Measurements from ENCODE around the gene ARVCF.
"Not testable (repeated sequence)": the region's sequence is repeated elsewhere in the genome, so short reads cannot be mapped to it uniquely, and the experiment has no call there.

The ARVCF gene

GRCh38 chr22:19933341-19934241, 83.0 kb downstream of the ARVCF start:
- Histone ChIP-seq H3K9ac (ENCODE audit: low read depth in 1 of 2, low read length in 2 of 2) (no peak overlapping the region), H3K27ac (ENCODE audit: low read depth in 2 of 2, low read length in 2 of 2) (no peak overlapping the region)

GRCh38 chr22:19932367-19933206, 84.0 kb downstream of the ARVCF start:
- Histone ChIP-seq H3K4me3 (ENCODE audit: low read length in 2 of 2) (no peak overlapping the region), H3K27ac (ENCODE audit: low read depth in 2 of 2, low read length in 2 of 2) (no peak overlapping the region), H3K36me3 (ENCODE audit: control insufficient read depth in 2 of 2, insufficient read depth in 2 of 2, low read length in 2 of 2) (no peaks in the 10 kb centered on the region), H3K4me1 (ENCODE audit: control insufficient read depth in 2 of 2, insufficient read depth in 2 of 2, low read length in 2 of 2) (no peaks in the 10 kb centered on the region), H3K27me3 (ENCODE audit: control insufficient read depth in 2 of 2, insufficient read depth in 2 of 2, low read length in 2 of 2) (no peaks in the 10 kb centered on the region), H3K9me3 (ENCODE audit: control insufficient read depth in 2 of 2, low read length in 2 of 2) (no peaks in the 10 kb centered on the region), H3K9ac (ENCODE audit: low read depth in 1 of 2, low read length in 2 of 2) (no peak overlapping the region)

More at GRCh38 chr22:19933341-19934241, 83.0 kb downstream of the ARVCF start:
- no peaks in the 10 kb centered on the region for H3K27me3 ChIP-seq (ENCODE audit: control insufficient read depth in 2 of 2, insufficient read depth in 2 of 2, low read length in 2 of 2)
- no peak overlapping the region for H3K4me3 ChIP-seq (ENCODE audit: low read length in 2 of 2)
- H3K36me3 ChIP-seq (ENCODE audit: control insufficient read depth in 2 of 2, insufficient read depth in 2 of 2, low read length in 2 of 2): no peaks in the 10 kb centered on the region
- H3K9me3 ChIP-seq (ENCODE audit: control insufficient read depth in 2 of 2, low read length in 2 of 2): no peaks in the 10 kb centered on the region
- no peaks in the 10 kb centered on the region for H3K4me1 ChIP-seq (ENCODE audit: control insufficient read depth in 2 of 2, insufficient read depth in 2 of 2, low read length in 2 of 2)

- Histone ChIP-seq H3K4me3 (ENCODE audit: low read length in 2 of 2) (no peak overlapping the region), H3K9me3 (ENCODE audit: control insufficient read depth in 2 of 2, low read length in 2 of 2) (no peaks in the 10 kb centered on the region), H3K27me3 (ENCODE audit: control insufficient read depth in 2 of 2, insufficient read depth in 2 of 2, low read length in 2 of 2) (no peaks in the 10 kb centered on the region), H3K27ac (ENCODE audit: low read depth in 2 of 2, low read length in 2 of 2) (no peak overlapping the region), H3K36me3 (ENCODE audit: control insufficient read depth in 2 of 2, insufficient read depth in 2 of 2, low read length in 2 of 2) (no peaks in the 10 kb centered on the region), H3K4me1 (ENCODE audit: control insufficient read depth in 2 of 2, insufficient read depth in 2 of 2, low read length in 2 of 2) (no peaks in the 10 kb centered on the region), H3K9ac (ENCODE audit: low read depth in 1 of 2, low read length in 2 of 2) (no peak overlapping the region)
These were observed 85.1 kb downstream of the ARVCF start for GRCh38 chr22:19931514-19931913.

DNA sequence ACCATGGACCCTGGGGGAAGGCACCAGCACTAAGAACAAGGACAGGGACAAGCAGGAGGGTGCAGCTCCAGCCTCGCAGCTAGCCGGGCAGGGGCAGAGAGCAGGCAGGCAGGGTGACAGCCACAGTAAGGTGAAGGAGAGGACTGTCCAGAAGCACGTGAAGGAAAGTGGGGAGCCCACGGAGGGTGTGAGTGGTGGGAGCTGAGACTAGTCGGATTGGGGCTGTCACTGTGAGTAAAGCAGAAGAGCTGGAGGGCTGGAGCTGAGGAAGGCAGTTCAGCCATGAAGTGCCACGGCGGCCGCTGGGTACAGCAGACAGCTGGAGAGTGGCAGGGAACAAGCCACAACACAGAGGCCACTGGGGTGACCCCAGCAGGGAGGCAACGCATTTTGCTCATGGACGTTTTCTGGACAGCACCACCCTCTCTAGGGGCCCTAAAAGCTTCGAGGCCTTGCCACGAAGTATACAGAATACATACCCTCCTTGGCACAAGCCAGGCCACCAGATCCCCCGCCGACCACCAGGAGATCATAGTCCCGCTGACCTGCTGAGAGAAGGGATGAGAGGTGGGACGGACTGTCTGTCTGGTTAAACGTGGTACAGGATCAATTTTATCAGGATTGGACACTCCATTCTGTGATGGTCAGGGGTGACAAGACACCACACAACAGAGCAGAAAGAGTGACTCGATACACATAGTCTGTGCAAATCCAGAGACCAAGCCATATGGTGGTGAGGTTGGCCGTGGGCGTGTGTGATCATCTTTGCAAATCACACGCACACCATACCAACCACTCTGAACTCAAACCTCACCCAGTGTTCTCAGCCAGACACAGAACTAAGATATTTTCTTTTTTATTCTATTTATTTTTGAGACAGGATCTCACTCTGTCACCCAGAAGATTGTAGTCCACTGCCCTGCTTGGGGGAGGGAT, 85.8 kb downstream of the ARVCF start:
- Histone ChIP-seq H3K27me3 (ENCODE audit: control insufficient read depth in 2 of 2, insufficient read depth in 2 of 2, low read length in 2 of 2) (no peaks in the 10 kb centered on the region), H3K9ac (ENCODE audit: low read depth in 1 of 2, low read length in 2 of 2) (no peak overlapping the region), H3K27ac (ENCODE audit: low read depth in 2 of 2, low read length in 2 of 2) (no peak overlapping the region), H3K36me3 (ENCODE audit: control insufficient read depth in 2 of 2, insufficient read depth in 2 of 2, low read length in 2 of 2) (no peaks in the 10 kb centered on the region), H3K4me3 (ENCODE audit: low read length in 2 of 2) (no peak overlapping the region), H3K9me3 (ENCODE audit: control insufficient read depth in 2 of 2, low read length in 2 of 2) (no peaks in the 10 kb centered on the region), H3K4me1 (ENCODE audit: control insufficient read depth in 2 of 2, insufficient read depth in 2 of 2, low read length in 2 of 2) (no peaks in the 10 kb centered on the region)

DNA sequence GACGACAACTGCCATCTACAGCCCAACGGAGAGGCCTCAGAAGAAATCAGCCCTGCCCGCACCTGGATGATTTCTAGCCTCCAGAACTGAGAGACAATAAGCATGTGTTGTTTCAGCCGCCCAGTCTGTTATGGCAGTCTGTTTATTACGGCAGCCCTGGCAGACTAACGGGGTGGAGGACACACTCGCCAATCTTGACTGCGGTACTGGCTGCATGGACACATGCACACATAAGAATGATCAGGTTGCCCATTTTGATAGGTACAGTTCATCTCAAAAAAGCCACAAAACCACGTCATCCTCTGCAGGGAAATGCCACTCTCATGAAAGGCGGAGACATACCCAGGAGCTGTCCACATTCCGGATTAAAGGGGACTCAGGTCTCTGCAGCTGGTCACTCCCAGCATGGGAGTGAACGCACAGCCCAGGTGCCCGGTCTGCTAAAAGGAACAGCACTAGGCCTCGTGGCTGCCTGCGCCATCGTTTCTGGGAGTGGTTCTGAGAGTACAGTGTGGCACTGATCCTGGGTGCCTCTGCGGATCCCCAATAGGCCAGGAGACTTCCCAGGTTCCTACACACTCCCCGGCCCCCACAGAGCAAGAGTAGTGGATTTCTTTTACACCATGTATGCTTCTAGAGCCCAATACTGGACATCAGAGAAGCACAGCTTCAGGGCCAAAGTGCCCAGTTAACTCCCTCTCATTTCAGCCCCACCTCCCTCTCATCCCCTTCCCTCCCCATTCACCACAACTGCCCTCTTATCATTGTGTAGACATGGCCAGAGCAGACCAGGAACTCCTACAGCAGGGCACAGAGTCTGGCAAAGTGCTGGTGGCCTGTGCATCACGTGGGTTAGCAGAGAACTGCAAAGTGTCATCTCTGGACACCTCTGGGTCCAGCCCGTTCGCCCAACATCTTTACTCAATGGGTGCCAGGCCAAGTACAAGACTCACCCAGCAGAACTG, 86.8 kb downstream of the ARVCF start:
- Histone ChIP-seq H3K9me3 (ENCODE audit: control insufficient read depth in 2 of 2, low read length in 2 of 2) (no peaks in the 10 kb centered on the region), H3K27me3 (ENCODE audit: control insufficient read depth in 2 of 2, insufficient read depth in 2 of 2, low read length in 2 of 2) (no peaks in the 10 kb centered on the region), H3K4me3 (ENCODE audit: low read length in 2 of 2) (no peak overlapping the region), H3K36me3 (ENCODE audit: control insufficient read depth in 2 of 2, insufficient read depth in 2 of 2, low read length in 2 of 2) (no peaks in the 10 kb centered on the region), H3K9ac (ENCODE audit: low read depth in 1 of 2, low read length in 2 of 2) (no peak overlapping the region), H3K27ac (ENCODE audit: low read depth in 2 of 2, low read length in 2 of 2) (no peak overlapping the region), H3K4me1 (ENCODE audit: control insufficient read depth in 2 of 2, insufficient read depth in 2 of 2, low read length in 2 of 2) (no peaks in the 10 kb centered on the region)

GRCh38 chr22:19928207-19928606, 88.4 kb downstream of the ARVCF start:
- Histone ChIP-seq H3K9ac (ENCODE audit: low read depth in 1 of 2, low read length in 2 of 2) (no peak overlapping the region), H3K36me3 (ENCODE audit: control insufficient read depth in 2 of 2, insufficient read depth in 2 of 2, low read length in 2 of 2) (no peaks in the 10 kb centered on the region), H3K4me3 (ENCODE audit: low read length in 2 of 2) (no peak overlapping the region), H3K9me3 (ENCODE audit: control insufficient read depth in 2 of 2, low read length in 2 of 2) (no peaks in the 10 kb centered on the region), H3K27me3 (ENCODE audit: control insufficient read depth in 2 of 2, insufficient read depth in 2 of 2, low read length in 2 of 2) (no peaks in the 10 kb centered on the region), H3K4me1 (ENCODE audit: control insufficient read depth in 2 of 2, insufficient read depth in 2 of 2, low read length in 2 of 2) (no peaks in the 10 kb centered on the region), H3K27ac (ENCODE audit: low read depth in 2 of 2, low read length in 2 of 2) (no peak overlapping the region)

DNA sequence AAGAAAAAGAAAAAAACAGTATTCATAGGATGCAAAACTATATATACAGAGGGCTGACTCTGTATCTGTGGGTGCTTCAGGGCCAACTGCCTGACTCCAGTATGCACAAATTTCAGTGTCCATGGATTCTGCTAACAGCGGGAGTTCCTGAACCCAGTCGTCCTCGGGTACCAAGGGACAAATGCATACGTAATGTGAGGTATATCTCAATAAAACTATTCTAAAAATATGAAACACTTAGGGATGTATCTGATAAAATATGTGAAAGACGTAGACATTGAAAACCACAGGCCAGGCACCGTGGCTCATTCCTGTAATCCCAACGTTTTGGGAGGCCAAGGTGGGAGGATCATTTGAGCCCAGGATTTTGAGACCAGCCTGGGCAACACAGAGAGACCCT, 88.9 kb downstream of the ARVCF start:
- H3K27me3 ChIP-seq (ENCODE audit: control insufficient read depth in 2 of 2, insufficient read depth in 2 of 2, low read length in 2 of 2): no peaks in the 10 kb centered on the region
- no peak overlapping the region for H3K27ac ChIP-seq (ENCODE audit: low read depth in 2 of 2, low read length in 2 of 2)
- H3K36me3 ChIP-seq (ENCODE audit: control insufficient read depth in 2 of 2, insufficient read depth in 2 of 2, low read length in 2 of 2): no peaks in the 10 kb centered on the region
- no peak overlapping the region for H3K9ac ChIP-seq (ENCODE audit: low read depth in 1 of 2, low read length in 2 of 2)
- no peak overlapping the region for H3K4me3 ChIP-seq (ENCODE audit: low read length in 2 of 2)
- no peaks in the 10 kb centered on the region for H3K4me1 ChIP-seq (ENCODE audit: control insufficient read depth in 2 of 2, insufficient read depth in 2 of 2, low read length in 2 of 2)
- no peaks in the 10 kb centered on the region for H3K9me3 ChIP-seq (ENCODE audit: control insufficient read depth in 2 of 2, low read length in 2 of 2)

DNA sequence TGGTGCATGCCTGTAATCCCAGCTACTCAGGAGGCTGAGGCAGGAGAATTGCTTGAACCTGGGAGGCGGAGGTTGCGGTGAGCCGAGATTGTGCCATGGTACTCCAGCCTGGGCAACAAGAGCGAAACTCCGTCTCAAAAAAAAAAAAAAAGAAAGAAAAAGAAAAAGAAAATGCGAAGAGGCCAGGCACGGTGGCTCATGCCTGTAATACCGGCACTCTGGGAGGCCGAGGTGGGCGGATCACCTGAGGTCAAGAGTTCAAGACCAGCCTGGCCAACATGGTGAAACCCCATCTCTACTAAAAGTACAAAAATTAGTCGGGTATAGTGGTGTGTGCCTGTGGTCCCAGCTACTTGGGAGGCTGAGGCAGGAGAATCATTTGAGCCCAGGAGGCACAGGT, 90.6 kb downstream of the ARVCF start:
- not testable (repeated sequence) for H3K27ac ChIP-seq (ENCODE audit: low read depth in 2 of 2, low read length in 2 of 2); H3K4me3 ChIP-seq (ENCODE audit: low read length in 2 of 2); H3K36me3 ChIP-seq (ENCODE audit: control insufficient read depth in 2 of 2, insufficient read depth in 2 of 2, low read length in 2 of 2); H3K4me1 ChIP-seq (ENCODE audit: control insufficient read depth in 2 of 2, insufficient read depth in 2 of 2, low read length in 2 of 2); H3K9ac ChIP-seq (ENCODE audit: low read depth in 1 of 2, low read length in 2 of 2); H3K9me3 ChIP-seq (ENCODE audit: control insufficient read depth in 2 of 2, low read length in 2 of 2); H3K27me3 ChIP-seq (ENCODE audit: control insufficient read depth in 2 of 2, insufficient read depth in 2 of 2, low read length in 2 of 2)

- no peaks in the 10 kb centered on the region for H3K4me1 ChIP-seq (ENCODE audit: control insufficient read depth in 2 of 2, insufficient read depth in 2 of 2, low read length in 2 of 2)
- no peak overlapping the region for H3K9ac ChIP-seq (ENCODE audit: low read depth in 1 of 2, low read length in 2 of 2)
These were observed 92.6 kb downstream of the ARVCF start for GRCh38 chr22:19923914-19924513.

More at GRCh38 chr22:19923914-19924513, 92.6 kb downstream of the ARVCF start:
- no peaks in the 10 kb centered on the region for H3K36me3 ChIP-seq (ENCODE audit: control insufficient read depth in 2 of 2, insufficient read depth in 2 of 2, low read length in 2 of 2)
- H3K9me3 ChIP-seq (ENCODE audit: control insufficient read depth in 2 of 2, low read length in 2 of 2): no peaks in the 10 kb centered on the region
- no peak overlapping the region for H3K4me3 ChIP-seq (ENCODE audit: low read length in 2 of 2)
- H3K27ac ChIP-seq (ENCODE audit: low read depth in 2 of 2, low read length in 2 of 2): no peak overlapping the region
- no peaks in the 10 kb centered on the region for H3K27me3 ChIP-seq (ENCODE audit: control insufficient read depth in 2 of 2, insufficient read depth in 2 of 2, low read length in 2 of 2)

Measured in mucosa of rectum (tissue), 2 donors.